ENCODE data around the gene HAPSTR1. TPM values are rescaled to one million over a fixed set of nuclear protein-coding genes. Genes with fewer than 3 reads are reported as not detected.
A peak's percentile ranks its signal among the peaks of the same experiment; 100 is the strongest.
"Not testable (repeated sequence)": the region's sequence is repeated elsewhere in the genome, so short reads cannot be mapped to it uniquely, and the experiment has no call there.

HAPSTR1 gene, protein sequence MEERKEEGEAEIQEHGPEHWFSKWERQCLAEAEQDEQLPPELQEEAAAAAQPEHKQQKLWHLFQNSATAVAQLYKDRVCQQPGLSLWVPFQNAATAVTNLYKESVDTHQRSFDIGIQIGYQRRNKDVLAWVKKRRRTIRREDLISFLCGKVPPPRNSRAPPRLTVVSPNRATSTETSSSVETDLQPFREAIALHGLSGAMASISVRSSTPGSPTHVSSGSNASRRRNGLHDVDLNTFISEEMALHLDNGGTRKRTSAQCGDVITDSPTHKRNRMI
- 10 to 100 TPM; 44.8 to 71.7 (median 57.6) TPM for total RNA-seq

DNA sequence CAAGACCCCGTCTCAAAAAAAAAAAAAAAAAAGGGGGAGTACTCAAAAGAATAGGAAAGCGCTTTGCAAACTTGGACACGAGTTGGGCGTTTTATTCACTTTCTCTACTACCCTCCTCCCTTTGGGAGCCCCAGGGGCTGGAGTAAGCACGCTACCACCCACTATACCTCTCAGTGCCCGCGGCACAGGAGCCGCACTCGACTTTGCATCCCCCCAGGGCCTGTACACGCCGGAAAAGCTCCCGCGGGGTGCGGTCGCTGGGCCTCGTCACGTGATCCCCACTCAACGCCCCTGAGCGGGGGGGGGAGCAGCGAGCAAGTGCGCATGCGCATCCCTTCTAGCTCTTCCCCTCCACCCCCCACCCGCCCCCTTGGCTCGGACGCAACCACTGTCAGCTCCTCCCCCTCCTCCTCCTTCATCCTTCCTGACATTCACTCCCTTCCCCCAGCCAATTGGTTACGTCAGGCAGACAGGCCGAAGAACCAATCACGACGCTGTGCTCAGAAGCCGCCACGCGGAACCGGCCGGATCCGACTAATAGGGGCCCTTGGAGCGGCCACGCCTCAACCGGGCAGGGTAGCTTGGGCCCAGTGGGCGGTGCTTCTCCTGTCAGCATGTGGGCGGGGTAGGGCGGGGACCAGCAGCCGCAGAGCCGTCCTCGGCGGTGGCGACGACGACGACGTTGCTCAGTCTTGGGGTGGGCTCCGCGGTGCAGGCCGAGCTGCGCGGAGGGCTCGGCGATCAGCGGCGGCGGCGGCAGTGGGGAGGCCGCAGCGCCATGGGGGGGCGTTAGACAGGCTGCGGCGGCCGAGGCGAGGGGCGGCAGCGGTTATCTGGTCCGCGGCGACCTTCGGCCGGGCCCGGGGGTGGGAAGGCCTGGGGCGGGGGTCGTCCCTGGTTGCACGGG is at the start of gene HAPSTR1:
HAPSTR1 (plus strand) TSS at position 685 of the 907 bp plus-strand sequence. CDS start 401 bp downstream, outside the sequence.
- TF ChIP-seq, protein P1, sequence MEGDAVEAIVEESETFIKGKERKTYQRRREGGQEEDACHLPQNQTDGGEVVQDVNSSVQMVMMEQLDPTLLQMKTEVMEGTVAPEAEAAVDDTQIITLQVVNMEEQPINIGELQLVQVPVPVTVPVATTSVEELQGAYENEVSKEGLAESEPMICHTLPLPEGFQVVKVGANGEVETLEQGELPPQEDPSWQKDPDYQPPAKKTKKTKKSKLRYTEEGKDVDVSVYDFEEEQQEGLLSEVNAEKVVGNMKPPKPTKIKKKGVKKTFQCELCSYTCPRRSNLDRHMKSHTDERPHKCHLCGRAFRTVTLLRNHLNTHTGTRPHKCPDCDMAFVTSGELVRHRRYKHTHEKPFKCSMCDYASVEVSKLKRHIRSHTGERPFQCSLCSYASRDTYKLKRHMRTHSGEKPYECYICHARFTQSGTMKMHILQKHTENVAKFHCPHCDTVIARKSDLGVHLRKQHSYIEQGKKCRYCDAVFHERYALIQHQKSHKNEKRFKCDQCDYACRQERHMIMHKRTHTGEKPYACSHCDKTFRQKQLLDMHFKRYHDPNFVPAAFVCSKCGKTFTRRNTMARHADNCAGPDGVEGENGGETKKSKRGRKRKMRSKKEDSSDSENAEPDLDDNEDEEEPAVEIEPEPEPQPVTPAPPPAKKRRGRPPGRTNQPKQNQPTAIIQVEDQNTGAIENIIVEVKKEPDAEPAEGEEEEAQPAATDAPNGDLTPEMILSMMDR (IDR thresholded peaks at IDR 0.05), result no peak
- peak; percentile 97 for ATAC-seq (ENCODE audit: low FRiP score)
- peak; percentile 97 for DNase-seq (ENCODE audit: low spot score)

DNA sequence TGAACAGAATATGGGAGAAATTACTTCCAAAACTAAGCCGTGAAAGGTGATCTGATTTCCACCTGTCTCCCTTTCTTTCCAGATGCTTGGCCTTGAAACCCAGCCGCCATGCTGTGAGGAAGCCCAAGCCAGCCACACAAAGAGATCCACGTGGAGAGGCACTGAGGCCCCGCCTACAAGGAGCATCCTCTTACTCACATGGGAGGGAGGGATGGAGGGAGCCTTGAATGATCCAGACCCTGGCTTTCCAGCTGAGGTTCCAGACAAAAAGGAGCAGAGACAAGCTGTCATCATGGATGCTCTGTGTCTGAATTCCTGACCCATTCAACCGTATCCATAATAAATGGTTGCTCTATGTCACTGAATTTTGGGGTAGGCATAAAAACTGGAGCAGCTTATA is 48.9 kb upstream of the HAPSTR1 start:
- ATAC-seq (ENCODE audit: low FRiP score) (no peak), DNase-seq (ENCODE audit: low spot score) (no peak)
- TF ChIP-seq, protein P1 (IDR thresholded peaks at IDR 0.05), result no peak

DNA sequence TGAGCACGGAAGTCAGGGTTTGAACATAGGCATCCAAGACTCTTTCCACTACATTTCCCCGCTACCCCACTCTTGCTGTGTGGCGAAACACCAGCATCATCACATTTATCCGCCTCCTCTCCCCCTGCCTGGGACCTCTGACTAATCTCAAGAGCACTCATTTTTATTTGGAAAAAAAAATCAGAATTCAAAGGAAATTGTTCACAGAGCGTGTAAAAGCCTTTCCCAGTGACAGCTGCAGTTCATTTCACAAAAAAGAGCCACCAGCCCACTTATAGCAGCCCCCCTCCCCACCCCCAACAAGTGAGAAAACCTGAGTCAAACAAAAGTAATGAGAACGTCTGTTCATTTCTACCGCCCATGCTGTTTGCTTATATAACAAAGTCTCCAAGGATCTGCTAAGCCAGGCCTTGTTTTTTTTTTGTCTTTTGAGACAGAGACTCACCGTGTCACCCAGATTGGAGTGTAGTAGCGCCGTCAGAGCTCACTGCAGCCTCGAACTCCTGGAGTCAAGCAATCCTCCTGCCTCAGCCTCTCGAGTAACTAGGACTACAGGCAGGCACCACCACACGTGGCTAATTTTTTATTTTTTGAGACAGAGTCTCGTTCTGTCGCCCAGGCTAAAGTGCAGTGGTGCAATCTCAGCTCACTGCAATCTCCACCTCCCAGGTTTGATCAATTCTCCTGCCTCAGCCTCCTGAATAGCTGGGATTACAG is 48.3 kb upstream of the HAPSTR1 start:
- TF ChIP-seq, protein P1 (IDR thresholded peaks at IDR 0.05), result no peak
- DNase-seq (ENCODE audit: low spot score), result no peak
- ATAC-seq (ENCODE audit: low FRiP score), result no peak

DNA sequence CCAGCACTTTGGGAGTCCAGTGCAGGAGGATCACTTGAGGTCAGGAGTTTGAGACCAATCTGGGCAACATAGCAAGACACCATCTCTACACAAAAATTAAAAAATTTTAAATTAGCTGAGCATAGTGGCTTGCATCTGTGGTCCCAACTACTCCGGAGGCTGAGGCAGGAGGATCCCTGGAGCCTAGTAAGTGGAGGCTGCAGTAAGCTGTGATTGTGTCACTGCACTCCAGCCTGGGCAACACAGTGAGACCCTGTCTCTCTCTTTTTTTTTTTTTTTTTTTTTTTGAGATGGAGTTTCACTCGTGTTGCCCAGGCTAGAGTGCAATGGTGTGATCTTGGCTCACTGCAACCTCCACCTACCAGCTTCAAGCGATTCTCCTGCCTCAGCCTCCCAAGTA is 45.9 kb upstream of the HAPSTR1 start:
- not testable (repeated sequence) for DNase-seq (ENCODE audit: low spot score); ATAC-seq (ENCODE audit: low FRiP score)

DNA sequence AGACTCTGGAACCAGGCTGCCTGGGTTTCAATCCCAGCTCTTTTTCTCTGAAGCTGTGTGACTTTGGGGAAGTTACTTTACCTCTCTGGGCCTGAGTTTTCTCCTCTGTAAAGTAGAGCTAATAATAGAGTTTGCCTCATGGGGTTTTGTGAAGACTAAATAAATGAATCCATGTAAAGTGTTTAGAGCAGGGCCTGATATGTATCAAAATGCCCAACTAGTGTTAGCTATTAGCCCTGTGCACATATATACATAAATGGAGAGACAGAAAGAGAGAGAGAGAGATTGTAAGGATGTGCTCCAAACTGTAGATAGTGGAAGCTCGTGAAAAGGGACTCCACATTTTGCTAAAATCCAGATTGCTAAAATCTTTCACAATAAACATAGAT is 44.8 kb upstream of the HAPSTR1 start:
- no peak for DNase-seq (ENCODE audit: low spot score)
- no peak for ATAC-seq (ENCODE audit: low FRiP score)
- TF ChIP-seq, protein P1 (IDR thresholded peaks at IDR 0.05), result no peak

DNA sequence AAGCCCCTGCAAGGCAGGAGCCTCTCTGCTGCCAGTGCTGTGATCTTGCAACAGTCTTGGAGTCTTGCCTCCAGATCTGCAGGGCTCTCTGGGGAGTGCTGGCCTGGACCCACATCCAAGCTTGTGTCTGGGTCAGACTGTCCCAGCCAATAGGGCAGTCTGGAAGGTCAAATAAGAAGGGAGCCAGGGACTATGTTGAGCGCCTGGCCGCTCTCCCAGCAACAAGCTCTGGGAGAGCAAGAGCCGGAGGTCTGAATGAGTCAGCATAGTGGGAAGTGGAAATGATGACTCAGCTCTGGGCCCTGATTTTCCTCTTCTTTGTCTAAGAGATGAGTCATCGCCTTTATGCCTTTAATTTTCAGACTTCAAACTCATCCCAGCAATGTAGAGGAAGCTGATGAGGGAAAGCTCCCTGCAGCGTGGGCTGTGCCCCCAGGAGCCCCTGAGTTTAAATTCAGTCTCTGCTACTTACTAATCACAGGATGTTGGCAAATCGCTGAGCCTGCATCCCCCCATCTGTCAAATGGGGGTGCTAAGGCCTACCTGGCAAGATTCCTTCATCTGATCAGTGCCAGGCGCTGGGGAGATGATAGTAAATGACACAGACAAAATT is 43.6 kb upstream of the HAPSTR1 start:
- TF ChIP-seq, protein P1 (IDR thresholded peaks at IDR 0.05), result no peak
- peak; percentile 100 for ATAC-seq (ENCODE audit: low FRiP score)
- peak; percentile 66 for DNase-seq (ENCODE audit: low spot score)

DNA sequence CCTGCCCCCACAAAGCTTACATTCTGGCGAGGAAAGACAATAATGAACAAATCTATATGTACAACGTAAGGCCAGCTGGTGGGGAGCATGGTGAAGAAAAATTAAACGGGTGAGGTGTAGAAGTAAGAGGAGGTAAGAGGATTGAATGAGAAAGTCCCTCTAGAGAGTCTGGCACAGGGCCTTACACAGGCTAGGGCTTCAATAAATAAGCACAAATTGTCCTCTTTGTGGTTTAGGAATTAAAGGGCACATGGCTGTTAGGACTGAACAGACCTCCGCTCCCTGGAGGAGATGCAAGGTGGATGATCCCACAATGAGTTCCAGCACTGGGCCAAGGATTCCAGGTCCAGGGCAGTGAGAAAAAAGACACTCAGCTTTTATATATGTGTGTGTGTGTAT is 43.1 kb upstream of the HAPSTR1 start:
- DNase-seq (ENCODE audit: low spot score) (no peak), ATAC-seq (ENCODE audit: low FRiP score) (no peak)
- TF ChIP-seq, protein P1 (IDR thresholded peaks at IDR 0.05), result no peak
